Left colon (tissue), 2 donors: ENCODE measurements around the gene CASP6. TPM values are rescaled to one million over a fixed set of nuclear protein-coding genes. Genes with fewer than 3 reads are reported as not detected.

ENCODE experiments used
- total RNA-seq, 2 donors: library from RNA; stranded (reverse); fragmentation: NEBNext Ultra II Directional; extraction: Animal tissue kit (Norgen Biotek cat#: 25700); gene quantifications; one replicate each; pipeline ENCODE4 v1.2.1, GENCODE V29; 2021
- donor health status: DM: no; HTN: no; CAD: no.
- donor health status: DM: yes; HTN: yes; CAD: no.

The CASP6 gene
- total RNA-seq, 2 donors from 2014 or later = 73.6 to 78.8 TPM

Other genes with a start within 250 kb of the CASP6 start
- gene MCUB, start 143.2 kb downstream of the CASP6 start, total RNA-seq = 1 to 10 TPM; 4.7 to 5.4 TPM
- 10 to 100 TPM; 41.0 to 50.8 TPM for gene PLA2G12A, start 26.6 kb upstream of the CASP6 start, total RNA-seq
- gene CFI, start 98.6 kb upstream of the CASP6 start, total RNA-seq = 1 to 10 TPM; 3.4 to 4.0 TPM
- gene GAR1, start 112.3 kb upstream of the CASP6 start, total RNA-seq = 10 to 100 TPM; 12.8 to 17.0 TPM
- not detected for gene RRH, start 124.5 kb upstream of the CASP6 start, total RNA-seq
- under 1 TPM in 1 of 2 donors, not detected in 1; 0.08 TPM for gene LRIT3, start 144.7 kb upstream of the CASP6 start, total RNA-seq
- 1 to 10 TPM; 2.1 to 3.9 TPM for gene EGF, start 209.4 kb upstream of the CASP6 start, total RNA-seq